ENCODE measurements around the gene MATN1.

The MATN1 gene

DNA sequence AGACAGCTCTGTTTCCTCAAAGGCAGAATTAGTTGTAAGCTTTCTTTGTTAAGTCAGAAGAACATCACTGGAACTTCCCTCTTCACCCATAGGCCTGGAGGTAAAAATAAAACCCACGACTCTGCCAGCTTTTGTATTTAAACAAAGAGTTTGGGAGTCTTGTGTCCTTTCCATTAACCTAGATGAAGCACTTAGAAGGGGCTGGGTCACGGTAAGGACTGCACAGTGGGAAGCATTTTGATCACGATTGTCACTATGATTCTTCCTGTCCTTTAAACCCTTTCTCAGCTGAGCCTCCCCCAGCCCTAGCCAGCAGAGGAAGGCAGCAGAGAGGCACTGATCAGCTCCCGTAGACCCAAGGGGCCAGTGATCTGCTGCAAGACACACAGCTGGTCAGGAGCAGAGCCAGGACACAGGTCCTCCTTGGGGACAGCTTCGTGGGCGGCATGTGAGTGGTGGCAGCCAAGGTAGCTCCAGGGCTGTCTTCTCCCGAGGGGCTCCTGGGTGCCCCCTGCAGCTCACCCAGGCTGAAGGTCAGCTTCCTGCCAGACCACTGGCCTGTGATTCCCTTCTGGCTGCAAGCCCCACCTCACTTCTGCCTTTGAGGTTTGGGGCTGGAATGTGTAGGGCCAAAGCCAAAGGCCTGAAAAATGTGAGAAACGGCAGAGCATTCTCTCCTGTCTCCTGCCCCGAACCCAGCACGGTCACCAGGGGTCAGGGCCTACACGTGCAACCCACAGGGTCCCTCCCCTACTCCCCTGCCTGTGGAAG is 38.2 kb upstream of the MATN1 start:
- no peak for TF ChIP-seq ZFX (IDR thresholded peaks at IDR 0.05; ENCODE audit: borderline replicate concordance)
- H3K27ac ChIP-seq = no peak overlapping the region

- no peak overlapping the region for H3K27ac ChIP-seq
- TF ChIP-seq, protein P1, sequence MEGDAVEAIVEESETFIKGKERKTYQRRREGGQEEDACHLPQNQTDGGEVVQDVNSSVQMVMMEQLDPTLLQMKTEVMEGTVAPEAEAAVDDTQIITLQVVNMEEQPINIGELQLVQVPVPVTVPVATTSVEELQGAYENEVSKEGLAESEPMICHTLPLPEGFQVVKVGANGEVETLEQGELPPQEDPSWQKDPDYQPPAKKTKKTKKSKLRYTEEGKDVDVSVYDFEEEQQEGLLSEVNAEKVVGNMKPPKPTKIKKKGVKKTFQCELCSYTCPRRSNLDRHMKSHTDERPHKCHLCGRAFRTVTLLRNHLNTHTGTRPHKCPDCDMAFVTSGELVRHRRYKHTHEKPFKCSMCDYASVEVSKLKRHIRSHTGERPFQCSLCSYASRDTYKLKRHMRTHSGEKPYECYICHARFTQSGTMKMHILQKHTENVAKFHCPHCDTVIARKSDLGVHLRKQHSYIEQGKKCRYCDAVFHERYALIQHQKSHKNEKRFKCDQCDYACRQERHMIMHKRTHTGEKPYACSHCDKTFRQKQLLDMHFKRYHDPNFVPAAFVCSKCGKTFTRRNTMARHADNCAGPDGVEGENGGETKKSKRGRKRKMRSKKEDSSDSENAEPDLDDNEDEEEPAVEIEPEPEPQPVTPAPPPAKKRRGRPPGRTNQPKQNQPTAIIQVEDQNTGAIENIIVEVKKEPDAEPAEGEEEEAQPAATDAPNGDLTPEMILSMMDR (IDR thresholded peaks at IDR 0.05) = no peak
- no peak for TF ChIP-seq ZFX (IDR thresholded peaks at IDR 0.05; ENCODE audit: borderline replicate concordance)
Measured at GRCh38 chr1:30760596-30761324, 37.4 kb upstream of the MATN1 start.

DNA sequence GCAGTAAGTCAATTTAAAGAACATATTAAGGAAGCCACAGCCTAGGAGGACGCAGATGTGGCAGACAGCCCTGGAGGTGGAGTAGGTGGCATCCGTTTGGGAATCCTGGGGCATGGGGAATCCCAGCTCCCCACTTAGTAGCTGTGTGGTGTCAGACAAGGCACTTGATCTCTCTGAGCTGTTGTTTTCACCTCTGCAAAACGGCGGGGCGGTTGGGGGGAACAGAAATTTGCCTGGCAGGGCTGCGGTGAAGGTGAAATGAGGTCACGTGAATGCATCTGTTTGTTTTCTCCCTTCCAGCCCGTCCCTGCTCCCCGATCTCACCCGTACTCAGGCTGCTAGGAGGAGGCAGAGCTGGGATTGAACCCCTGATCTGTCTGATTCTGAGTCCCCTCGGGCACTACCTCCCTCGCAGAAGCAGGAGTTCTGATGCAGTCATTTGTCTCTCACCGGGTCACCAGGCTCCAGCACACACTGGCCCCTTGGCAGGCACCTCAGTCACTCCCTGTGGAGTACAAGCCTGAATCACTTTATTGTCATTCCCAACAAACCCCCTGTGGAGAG is 36.4 kb upstream of the MATN1 start:
- H3K27ac ChIP-seq = no peak overlapping the region
- no peak for TF ChIP-seq ZFX (IDR thresholded peaks at IDR 0.05; ENCODE audit: borderline replicate concordance)
- TF ChIP-seq, protein P1 (IDR thresholded peaks at IDR 0.05) = no peak

GRCh38 chr1:30758785-30759380 is 35.5 kb upstream of the MATN1 start:
- H3K27ac ChIP-seq = no peak overlapping the region
- TF ChIP-seq ZFX (IDR thresholded peaks at IDR 0.05; ENCODE audit: borderline replicate concordance) = no peak
- TF ChIP-seq, protein P1 (IDR thresholded peaks at IDR 0.05) = no peak

- H3K27ac ChIP-seq = no peak overlapping the region
- TF ChIP-seq, protein P1 (IDR thresholded peaks at IDR 0.05) = no peak
- TF ChIP-seq ZFX (IDR thresholded peaks at IDR 0.05; ENCODE audit: borderline replicate concordance) = no peak
Measured at GRCh38 chr1:30758121-30758688, 34.8 kb upstream of the MATN1 start.

- TF ChIP-seq ZFX (IDR thresholded peaks at IDR 0.05; ENCODE audit: borderline replicate concordance) = no peak
- H3K27ac ChIP-seq = no peak within 1 kb of the TSS
Measured at GRCh38 chr1:30757352-30758120, 34.2 kb upstream of the MATN1 start, which contains the start of gene LAPTM5. Gene LAPTM5 (minus strand): TSS chr1:30757774. CDS start chr1:30757745, 29 bp downstream.

- no peak overlapping the region for H3K27ac ChIP-seq
- TF ChIP-seq, protein P1 (IDR thresholded peaks at IDR 0.05) = no peak
- no peak for TF ChIP-seq ZFX (IDR thresholded peaks at IDR 0.05; ENCODE audit: borderline replicate concordance)
Measured at GRCh38 chr1:30756545-30757351, 33.4 kb upstream of the MATN1 start.

All from 22Rv1 (cell line).